GM21360 (cell line): ENCODE results near the gene MFSD8.
"Not testable (repeated sequence)": the region's sequence is repeated elsewhere in the genome, so short reads cannot be mapped to it uniquely, and the experiment has no call there.

Experiments
- ATAC-seq: cut with Tn5 transposase; IDR thresholded peaks from one replicate; pipeline ENCODE4 v1.9.1; 2021; ENCODE audit warnings: mild to moderate bottlenecking, moderate library complexity; ENCODE audit not compliant: unreplicated experiment

MFSD8 gene

DNA sequence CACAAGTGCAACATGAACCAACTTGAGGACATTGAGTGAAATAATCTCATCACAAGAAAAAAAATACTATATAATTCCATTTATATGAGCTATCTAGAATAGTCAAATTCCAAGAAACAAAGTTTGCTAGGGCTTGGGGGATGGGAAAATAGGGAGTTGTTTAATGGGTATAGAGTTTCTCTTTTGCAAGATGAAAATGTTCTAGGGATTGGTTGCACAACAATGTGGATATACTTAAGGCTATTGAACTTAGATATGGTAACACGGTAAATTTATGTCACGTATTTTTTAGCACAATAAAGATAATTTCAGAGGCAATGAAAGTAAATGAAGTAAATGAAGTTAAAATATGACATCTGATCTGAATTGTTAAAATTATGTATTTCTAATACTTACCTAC lies 7.9 kb downstream of the MFSD8 start:
- no peak for ATAC-seq

DNA sequence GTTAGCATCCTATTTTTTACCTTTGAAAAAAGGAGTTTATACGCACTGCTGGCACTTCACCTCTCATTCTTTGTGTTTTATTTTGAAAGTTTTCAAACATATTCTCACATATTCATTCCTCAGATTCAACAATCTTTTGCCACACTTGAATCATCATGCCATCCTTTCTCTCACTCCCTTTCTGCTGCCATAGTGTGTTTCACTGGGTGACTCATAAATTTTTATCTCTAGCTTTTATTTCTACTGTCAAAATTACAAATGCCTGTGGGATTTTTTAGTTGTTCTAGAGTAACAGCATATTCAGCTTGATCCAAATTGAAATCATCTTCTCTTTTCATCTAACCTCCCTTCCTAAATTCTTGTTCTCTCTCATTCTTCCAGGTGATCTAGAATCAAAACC lies 28.0 kb downstream of the MFSD8 start:
- ATAC-seq = no peak

DNA sequence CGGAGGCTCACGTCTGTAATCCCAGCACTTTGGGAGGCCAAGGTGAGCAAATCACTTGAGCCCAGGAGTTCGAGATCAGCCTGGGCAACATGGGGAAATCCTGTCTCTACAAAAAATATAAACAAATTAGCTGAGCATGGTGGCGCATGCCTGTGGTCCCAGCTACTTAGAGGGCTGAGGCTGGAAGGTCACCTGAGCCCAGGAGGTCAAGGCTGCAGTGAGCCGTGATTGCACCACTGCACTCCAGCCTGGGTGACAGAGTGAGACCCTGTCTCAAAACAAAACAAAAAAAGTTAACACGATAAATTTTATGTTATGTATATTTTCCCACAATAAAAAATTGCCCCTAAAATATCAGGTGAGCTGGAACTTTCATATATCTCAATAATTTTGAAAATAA lies 33.1 kb downstream of the MFSD8 start:
- ATAC-seq = not testable (repeated sequence)

DNA sequence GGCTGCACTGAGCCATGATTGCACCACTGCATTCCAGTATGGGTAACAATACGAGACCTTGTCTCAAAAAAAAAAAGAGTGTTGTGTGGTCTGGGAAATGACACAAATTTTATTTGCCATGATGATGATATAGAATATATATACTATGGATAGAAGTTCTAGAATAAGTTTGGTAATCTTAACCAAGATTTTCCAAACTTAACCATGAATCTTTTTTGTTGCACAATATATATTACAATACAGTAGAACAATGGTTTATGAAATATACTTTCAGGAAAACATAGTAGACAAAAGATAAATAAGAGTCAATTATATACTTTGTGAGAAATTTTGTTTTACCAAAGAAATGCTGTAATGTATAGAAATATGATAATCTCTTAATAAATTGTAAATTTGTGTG lies 34.8 kb downstream of the MFSD8 start:
- no peak for ATAC-seq

DNA sequence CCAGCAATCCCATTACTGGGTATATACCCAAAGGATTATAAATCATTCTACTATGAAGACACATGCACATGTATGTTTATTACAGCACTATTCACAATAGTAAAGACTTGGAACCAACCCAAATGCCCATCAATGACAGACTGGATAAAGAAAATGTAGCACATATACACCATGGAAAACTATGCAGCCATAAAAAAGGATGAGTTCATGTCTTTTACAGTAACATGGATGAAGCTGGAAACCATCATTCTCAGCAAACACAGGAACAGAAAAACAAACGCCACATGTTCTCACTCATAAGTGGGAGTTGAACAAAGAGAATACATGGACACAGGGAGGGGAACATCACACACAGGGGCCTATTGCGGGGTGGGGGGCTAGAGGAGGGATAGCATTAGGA lies 39.3 kb downstream of the MFSD8 start:
- ATAC-seq = not testable (repeated sequence)

DNA sequence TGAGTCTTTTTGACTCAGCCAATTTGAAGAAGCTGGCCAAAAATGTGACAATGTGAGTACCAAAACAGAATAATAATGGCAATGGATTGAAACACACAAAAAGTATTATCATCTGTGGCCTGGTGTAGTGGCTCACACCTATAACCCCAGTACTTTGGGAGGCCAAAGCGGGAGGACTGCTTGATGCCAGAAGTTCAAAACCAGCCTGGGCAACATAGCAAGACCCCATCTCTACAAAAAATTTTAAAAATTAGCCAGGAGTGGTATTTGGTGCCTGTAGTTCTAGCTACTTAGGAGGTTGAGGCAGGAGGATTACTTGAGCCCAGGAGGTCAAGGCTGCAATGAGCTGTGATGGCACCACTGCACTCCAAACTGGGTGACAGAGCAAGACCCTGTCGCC lies 42.7 kb downstream of the MFSD8 start:
- no peak for ATAC-seq

DNA sequence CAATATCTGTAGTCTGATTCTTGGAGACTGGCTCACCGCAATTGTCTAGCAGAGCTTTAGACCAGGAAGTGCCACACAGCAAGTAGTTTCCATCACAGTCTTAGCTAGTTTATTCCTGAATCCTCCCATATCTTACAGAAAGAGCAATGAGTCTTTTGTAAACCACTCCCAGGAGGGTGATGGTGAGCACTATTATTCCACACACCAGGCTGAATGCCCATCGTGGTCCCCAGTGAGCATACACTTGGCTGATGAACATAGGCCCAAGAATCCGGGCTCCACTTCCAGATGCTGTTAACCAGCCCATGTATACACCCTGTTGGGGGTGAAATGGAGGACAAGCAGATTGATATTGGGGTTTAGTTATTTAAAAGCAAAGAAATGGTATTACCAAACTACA lies 44.5 kb downstream of the MFSD8 start:
- no peak for ATAC-seq

DNA sequence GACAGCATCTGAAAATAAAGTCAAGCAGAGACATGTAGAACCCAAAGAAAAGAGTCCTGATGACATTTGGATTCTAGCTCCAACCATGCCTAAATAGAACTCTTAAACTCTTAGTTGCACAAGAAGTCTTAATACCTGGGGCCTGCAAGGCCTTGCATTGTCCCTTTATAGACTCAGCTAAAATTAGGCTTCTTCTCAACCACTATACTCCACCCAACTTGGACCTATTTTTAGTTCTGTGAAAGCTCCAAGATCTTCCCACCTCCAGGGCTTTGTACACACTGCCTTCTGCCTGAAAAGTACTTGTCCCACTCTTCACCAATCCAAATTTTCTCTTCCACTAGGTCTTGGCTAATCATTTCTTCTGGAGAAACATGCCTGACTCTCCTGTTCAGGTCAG lies 47.8 kb downstream of the MFSD8 start:
- ATAC-seq = no peak

DNA sequence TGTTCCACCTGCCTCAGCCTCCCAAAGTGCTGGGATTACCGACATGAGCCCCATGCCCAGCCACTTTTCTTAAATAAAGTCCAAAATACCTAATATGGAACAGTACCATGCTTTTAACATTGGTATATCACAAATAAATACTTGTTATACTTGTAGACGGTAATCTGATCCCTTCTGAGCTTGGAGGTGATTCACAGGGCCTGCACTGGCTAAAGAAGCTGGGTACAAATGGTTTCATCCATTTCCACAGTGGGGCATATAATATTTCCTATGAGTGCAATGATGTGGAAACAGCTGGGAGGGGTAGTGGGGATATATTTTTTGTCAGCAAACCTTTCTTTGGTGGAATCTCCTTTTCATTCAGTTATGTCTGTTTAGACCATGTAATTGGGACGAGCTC lies 48.5 kb downstream of the MFSD8 start:
- no peak for ATAC-seq

DNA sequence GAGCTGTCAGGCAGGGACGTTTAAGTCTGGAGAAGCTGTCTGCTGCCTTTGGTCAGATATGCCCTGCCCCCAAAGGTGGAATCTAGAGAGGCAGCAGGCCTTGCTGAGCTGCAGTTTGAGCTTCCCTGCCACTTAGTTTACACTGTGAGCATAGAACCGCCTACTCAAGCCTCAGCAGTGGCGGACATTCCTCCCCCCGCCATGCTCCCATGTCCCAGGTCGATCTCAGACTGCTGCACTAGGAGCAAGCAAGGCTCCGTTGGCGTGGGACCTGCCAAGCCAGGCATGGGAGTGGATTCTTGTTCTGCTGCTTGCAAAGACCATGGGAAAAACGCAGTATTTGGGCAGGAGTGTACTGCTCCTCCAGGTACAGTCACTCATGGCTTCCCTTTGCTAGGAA lies 59.9 kb downstream of the MFSD8 start:
- no peak for ATAC-seq

DNA sequence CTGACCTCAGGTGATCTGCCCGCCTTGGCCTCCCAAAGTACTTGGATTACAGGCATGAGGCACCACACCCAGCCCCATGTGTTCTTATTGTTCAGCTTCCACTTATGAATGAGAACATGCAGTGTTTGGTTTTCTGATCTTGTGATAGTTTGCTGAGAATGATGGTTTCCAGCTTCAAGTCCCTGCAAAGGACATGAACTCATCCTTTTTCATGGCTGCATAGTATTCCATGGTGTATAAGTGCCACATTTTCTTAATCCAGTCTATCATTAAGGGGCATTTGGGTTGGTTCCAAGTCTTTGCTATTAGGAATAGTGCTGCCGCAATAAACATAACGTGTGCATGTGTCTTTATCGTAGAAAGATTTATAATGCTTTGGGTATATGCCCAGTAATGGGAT lies 65.3 kb downstream of the MFSD8 start:
- ATAC-seq = not testable (repeated sequence)

DNA sequence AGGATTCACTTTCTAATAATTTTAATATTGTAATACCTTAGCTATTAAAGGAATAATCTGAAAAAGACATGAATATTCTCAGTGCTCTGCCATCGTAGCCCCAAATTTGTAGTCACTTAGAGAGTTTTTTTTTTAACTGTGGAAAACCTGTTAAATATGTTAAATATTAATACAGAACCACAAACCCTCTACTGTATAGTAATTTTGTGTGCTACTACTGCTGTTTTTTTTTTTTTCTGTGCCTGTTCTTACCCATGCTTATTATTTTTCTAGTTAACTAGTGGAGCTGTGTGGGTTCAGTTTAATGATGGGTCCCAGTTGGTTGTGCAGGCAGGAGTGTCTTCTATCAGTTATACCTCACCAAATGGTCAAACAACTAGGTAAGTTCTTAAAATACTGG lies 68.4 kb downstream of the MFSD8 start:
- no peak for ATAC-seq

DNA sequence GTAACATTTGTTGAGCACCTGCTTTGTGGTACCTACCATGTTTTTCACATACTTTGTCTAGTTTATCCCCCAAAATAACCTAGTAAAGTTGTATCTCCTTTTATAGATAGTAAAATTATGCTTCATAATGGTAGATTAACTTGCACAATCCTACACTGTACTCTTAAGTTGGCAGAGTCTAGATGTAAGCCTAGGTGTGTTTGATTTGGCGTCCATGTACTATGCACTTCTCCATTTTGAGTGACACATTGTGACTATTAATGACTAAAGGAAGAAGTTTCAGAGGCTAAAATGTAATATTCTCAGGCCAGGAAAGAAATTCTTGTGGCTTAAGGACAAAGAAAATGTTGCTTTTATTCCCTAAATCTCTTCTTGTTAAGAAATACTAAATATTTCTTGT lies 68.9 kb downstream of the MFSD8 start:
- no peak for ATAC-seq

DNA sequence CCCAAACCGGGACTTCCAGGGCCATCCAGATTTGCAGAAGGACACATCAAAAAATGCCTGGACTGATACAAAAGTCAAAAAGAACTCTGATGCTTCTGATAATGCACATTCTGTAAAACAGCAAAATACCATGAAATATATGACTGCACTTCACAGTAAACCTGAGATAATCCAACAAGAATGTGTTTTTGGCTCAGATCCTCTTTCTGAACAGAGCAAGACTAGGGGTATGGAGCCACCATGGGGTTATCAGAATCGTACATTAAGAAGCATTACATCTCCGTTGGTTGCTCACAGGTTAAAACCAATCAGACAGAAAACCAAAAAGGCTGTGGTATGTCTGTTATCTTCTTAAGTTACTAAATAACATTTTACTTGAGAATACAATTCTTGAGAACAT lies 75.1 kb downstream of the MFSD8 start:
- ATAC-seq = no peak

DNA sequence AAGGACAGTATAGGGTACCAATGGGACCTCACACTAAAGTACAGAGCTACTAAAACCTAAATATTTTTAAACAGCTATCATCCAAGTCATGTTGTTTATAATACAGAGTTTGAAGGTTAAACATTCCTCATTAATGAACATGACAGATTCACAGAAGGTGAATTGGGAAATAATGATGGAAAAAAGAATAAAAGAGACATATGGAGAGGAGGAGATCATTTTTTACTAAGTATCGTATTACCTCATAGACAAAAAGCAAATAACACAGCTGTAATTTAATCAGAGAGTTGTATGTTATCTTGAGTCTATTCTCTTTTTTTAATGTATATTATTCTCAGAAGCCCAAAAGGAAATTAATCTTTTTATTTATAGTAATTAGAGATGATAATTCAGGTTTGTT lies 76.4 kb downstream of the MFSD8 start:
- no peak for ATAC-seq

DNA sequence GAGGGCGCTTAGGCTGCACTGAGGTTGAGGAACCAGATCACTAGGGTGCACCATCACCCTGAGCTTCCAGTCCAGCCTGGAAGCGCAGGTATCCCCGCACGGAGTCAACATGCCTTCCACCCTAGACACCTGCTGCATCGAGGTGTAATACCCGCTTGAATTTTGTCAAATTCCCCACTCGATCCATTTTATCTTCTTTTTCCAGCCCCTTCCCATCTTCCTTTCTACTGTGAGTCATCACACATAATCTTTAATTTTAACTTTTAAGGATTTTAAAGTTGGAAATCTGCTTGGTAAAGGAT lies 83.5 kb downstream of the MFSD8 start:
- ATAC-seq = peak; percentile 48

DNA sequence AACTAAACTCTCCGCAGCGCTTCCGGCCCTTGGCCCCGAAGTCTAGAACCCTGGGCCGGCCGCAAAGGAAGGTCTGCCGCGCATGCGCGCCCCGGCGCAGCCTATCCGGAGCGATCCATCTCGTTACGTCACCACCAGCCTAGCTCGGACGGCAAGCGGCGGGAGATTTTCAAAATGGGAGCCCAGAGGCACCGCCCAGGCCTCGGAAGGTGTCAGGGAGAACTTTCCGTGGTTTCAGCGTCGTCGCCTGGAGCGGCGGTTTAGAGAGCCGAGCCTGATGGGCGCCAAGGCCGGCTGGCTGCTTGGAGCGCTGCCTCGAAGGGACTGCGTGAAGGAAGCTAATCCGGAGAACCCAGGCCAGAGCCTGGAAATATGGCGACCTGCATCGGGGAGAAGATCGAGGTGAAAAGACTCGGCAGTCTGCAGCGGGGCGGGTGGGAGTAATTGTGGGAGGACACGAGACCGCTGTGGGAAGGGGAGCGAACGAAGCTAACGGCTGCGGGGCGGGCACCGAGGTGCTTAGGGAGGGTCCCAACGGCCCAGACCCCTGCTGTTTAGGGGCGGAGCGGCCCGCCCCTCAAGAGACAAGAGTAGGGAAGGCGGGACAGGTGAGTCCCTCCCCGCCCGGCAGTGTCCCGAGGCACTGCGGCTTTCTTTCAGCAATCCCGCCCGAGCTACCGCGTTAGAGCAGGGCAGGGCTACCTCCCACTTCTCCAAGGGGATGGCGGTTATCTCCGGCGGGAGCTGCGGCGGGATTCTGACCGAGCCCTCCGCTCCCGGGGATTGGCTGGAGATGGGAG lies 84.0 kb downstream of the MFSD8 start, which contains the start of gene PLK4:
TSS of gene PLK4 (plus strand) at position 131 of the 800 bp plus-strand sequence. CDS start at position 373, 242 bp downstream.
- peak; percentile 91 for ATAC-seq

DNA sequence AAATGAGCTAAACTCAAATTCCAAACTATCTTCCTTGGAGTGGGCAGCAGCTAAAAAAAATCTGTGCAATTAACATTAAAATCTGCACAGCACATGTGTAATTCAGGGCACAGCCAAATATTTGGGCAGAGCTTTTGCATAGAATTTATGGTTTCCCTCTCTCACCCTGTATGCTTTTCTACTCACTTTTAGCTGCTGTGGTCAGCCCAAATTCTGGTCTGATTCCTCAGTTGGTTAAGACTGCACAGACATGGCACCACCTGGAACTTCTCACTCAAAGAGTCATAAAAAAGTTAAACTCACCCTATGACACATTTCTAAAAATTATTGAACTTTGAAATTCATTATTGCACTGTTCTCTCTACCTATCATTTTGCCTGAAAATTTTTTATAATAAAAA lies 89.2 kb downstream of the MFSD8 start:
- ATAC-seq = no peak

DNA sequence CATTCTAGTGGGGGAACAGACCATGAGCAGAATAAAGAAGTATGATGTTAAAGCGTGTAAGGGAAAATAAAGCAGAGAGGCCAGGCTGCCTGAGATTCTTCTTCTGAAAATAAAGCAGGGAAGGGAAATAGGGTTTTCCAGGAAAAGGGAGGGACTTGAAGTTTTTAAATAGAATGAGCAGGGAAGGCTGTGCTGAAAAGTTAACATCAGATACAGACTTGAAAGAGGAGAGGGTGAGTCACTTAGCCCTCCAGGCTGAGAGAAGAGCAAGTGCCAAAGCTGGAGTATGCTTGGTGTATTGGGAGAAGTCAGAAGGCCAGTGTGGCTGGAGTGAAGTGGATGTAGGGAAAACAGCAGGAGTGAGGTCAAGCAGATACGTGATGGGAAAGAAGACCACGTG lies 94.3 kb downstream of the MFSD8 start:
- ATAC-seq = no peak

DNA sequence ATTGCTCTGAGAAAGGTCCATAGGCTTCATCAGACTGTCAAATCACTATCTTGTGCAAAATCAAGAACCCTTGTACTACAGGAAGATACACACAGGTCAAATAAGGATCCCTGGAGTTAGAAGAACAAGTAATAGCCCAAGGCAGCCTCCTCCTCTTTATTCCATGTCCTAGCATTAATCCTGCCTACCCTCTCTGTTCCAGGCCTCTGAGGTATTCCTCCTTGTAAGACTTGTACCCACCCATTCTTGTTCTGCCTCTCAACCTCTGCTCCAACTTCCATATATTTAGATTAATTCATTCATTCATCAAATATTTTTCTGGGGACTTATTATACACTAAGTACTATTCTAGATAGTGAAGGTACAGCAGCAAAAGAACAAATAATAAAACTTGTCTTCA lies 94.7 kb downstream of the MFSD8 start:
- no peak for ATAC-seq

DNA sequence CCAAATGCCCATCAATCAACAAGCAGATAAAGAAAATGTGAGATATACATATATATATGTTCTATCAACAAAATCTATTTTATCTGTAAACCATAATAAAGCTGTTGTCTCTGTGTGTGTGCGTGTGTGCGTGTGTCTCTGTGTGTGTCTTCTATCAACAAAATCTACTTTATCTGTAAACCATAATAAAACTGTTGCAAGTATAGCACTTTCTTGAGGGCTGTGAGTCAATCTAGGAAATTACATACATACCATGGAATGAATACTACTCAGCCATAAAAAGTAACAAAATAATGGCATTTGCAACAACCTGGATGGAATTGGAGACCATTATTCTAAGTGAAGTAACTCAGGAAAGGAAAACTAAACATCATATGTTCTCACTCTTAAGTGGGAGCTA lies 96.8 kb downstream of the MFSD8 start:
- no peak for ATAC-seq
